HG03432 (cell line): ENCODE data around the gene PEAK3.

Experiments
- ATAC-seq: cut with Tn5 transposase; IDR thresholded peaks from one replicate; pipeline ENCODE4 v1.9.1; 2021; ENCODE audit warnings: mild to moderate bottlenecking, moderate library complexity; ENCODE audit not compliant: unreplicated experiment

The PEAK3 gene, protein sequence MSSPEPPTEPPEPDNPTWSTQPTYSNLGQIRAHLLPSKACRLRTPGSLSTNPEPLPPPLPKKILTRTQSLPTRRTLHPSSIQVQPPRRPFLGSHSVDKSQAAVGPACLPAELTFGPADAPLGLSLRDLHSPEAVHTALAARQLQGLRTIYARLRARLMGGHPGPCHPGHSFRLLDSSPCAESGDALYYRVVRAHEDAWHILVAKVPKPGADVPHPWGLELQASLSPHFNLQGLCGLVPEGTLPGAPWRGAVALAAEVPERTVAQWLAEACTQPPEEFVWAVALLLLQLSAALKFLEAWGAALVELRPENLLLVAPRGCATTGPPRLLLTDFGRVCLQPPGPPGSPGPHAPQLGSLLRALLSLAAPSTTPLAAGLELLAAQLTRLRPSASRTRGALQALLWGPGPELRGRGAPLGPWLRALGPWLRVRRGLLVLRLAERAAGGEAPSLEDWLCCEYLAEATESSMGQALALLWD

DNA sequence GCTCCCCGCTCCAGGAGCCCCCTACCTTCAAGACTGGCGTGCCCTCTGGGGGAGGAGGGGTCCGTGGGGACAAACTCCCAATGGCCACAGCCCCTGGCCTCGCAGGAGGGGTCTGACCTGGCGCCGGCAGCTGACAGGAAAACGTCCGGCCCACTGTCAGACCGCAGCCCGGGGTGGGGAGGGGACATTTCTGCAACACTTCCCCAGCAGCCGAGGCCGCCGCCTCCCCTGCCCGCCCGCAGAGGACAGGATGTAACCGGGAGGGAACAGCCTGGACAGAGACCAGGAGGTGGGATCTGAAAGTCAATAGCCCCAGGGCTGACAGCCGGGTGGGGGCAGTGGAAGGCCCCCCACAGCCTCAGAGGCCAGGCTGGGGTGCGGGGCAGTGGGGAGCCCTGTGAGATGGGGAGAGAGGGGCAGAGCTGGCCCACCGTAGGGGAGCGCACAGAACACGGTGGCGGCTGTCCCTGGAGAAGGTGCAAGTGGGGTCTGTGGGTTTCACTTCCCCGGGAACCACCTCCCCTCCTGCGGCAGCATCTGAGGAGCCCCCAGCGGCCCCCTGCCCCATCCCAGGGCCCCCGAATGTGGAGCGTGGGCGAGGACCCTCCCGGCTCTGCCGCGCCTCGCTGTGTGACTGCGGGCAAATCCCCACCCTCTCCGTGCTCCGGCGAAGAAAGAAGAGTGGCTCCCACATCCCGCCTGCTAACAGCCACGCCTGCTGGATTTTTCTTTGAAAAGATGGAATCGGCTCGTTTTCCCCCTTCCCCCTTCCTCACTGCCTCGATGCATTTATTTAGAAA, at the start of gene PEAK3:
TSS of gene PEAK3 (minus strand) at position 114 of the 800 bp plus-strand sequence. CDS start 1,244 bp downstream, outside the sequence.
- no peak for ATAC-seq

- ATAC-seq: no peak
Observed at GRCh38 chr19:2330632-2331284, 48.8 kb upstream of the PEAK3 start.

DNA sequence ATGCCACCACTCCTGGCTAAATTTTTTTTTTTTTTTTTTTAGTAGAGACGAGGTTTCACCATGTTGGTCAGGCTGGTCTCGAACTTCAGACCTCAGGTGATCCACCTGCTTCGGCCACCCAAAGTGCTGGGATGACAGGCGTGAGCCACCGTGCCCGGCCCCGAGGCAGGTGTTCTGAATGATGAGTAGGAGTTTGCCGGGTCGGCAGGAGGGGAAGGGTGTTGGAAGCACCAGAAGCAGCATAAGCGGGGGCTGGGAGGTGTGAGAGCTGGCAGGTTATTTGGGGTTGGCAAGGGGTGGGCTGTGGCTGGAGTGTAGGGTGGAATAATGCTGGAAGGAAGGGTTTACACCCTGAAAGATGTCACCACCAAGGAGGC, 48.3 kb upstream of the PEAK3 start:
- ATAC-seq: no peak

DNA sequence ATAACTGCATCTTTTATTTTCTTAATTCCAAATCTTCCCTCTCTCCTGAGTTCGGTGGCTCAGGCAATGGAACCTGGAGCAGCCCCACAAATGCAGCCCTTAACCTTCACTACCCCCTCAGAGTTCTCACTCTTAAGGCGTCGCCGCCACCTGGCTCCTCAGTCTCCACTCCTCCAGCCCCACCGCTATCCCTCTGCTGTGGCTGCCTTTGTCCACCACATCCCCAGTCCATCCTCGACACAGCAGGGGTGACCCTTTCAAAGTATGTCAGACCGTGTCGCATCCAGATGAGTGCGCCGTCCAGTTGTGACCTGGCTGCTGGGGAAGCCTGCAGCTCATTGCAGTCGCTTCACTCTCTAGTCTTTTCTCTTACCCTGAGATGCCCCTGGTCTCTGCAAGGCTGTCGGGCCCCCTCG, 47.5 kb upstream of the PEAK3 start:
- no peak for ATAC-seq

GRCh38 chr19:2329149-2329478, 47.1 kb upstream of the PEAK3 start:
- peak; percentile 14 for ATAC-seq

GRCh38 chr19:2328401-2329148, 46.6 kb upstream of the PEAK3 start, which contains the start of the genes LSM7 and SPPL2B:
TSS of gene LSM7 (minus strand) at chr19:2328586. CDS start at chr19:2328566, 20 bp downstream.
TSS of gene SPPL2B (plus strand) at chr19:2328684. CDS start at chr19:2328710, 26 bp downstream.
- peak; percentile 69 for ATAC-seq

- no peak for ATAC-seq
Observed at GRCh38 chr19:2327773-2328400, 45.9 kb upstream of the PEAK3 start.

GRCh38 chr19:2326699-2327360, 44.9 kb upstream of the PEAK3 start:
- no peak for ATAC-seq

DNA sequence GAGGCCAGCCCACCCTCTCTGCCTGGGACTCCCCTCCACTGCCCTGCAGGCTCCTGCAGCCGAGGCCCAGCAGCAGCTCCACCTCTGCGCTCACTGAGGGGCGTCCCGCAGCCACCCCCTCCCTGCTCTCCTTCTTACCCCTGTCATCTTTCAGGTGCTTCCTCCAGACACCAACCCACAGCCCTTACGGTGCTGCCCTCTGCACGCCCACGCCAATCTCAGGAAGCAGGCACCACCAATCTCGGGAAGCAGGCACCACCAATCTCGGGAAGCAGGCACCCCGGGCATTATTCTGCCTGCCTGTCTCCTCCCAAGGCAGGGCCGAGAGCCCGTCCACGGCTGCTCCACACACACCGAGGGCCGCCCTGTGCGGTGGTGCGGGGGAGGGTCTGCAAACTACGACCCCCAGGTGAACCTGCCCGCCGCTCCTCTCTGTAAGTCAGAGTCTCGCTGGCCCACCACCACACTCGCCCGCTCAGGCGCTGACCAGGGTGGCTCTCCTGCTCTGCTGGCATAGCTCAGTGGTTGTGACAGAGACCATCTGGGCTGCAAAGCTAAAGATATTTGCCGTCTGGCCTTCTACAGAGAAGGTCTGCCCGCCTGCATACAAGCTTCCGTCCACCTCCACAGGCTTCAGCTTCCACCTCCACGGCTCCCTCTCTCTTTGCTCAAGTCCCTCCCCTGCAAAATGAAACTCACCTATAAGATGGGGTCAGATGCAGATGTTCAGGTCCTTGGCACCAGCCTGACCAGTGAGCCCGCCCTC, 43.5 kb upstream of the PEAK3 start:
- no peak for ATAC-seq

DNA sequence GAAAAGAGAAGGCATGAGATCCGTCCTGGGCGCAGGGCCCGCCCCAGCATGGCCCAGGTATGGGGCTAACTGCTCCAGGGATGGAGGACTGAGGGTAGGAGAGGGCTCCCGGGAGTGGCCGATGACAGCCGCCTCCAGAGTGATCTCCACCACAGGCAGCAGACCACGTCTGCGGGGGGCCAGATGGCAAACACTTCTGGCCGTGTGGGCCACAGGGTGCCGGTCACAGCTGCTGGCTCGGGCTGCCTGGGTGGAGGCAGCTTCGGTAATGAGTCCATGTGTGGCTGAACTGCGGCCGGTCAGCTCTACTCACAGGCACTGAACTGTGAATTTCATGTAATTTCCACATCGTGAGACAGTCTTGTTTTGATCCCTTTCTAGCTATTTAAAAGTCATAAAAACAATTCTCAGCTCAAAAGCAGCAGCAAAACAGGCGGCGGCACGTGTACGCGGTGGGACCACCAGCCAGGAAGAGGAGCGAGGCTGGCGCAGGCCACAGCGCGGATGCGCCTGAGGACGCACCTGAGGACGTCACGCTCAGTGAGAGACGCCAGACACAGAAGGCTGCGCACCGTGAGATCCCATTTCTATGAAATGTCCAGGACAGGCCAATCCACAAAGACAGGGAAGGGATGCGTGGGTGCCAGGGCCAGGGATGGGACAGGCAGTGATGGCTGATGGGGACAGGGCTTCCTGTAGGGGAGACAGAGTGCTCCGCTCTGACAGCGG, 42.4 kb upstream of the PEAK3 start:
- no peak for ATAC-seq

GRCh38 chr19:2323707-2324106, 41.7 kb upstream of the PEAK3 start:
- ATAC-seq: no peak

DNA sequence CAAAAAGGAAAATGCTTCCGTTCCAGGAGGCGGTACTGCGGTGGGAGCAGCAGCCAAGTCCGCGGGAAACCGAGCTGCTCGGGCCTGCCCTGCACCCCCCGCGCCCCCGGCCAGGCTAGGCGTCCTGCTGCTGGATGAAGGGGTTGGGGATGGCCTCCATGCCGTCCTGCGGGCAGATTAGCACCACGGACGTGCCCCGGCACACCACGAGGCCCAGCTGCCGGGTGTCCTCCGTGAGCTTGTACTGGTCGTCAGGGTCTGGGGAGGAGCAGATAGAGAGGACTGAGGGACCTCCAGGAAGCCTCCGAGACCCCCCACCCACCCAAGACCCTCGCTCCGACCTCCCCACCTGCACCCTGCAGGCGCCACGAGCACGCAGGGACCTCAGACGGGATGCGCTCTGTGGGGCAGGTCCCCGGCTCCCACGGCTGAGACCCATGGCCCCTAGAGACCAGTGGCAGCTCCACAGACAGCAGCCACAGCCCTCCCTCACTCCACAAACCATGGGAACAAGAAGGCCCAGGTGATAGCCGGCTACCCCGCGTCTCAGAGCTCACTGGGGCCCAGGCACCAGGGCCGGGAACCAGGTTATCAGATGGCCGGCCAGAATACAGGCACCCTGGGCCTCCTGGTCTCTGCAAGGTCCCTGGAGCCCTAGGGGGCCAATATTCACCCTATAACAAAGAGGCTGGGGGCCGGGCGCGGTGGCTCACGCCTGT, 39.7 kb upstream of the PEAK3 start:
- no peak for ATAC-seq

DNA sequence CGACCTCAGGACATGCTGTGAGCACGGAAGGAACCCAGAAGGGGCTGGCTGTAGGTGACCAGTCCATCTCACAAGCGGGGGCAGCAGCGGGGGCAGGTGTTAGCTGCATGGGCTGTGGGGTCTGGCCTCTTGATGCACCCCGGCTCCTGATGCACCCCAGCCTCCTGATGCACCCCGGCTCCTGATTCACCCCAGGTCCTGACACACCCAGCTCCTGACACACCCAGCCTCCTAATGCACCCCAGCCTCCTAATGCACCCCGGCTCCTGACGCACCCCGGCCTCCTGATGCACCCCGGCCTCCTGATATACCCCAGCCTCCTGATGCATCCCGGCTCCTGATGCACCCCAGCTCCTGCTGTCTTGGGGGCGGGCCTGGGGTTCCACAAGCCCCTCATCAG, 39.0 kb upstream of the PEAK3 start:
- ATAC-seq: no peak

DNA sequence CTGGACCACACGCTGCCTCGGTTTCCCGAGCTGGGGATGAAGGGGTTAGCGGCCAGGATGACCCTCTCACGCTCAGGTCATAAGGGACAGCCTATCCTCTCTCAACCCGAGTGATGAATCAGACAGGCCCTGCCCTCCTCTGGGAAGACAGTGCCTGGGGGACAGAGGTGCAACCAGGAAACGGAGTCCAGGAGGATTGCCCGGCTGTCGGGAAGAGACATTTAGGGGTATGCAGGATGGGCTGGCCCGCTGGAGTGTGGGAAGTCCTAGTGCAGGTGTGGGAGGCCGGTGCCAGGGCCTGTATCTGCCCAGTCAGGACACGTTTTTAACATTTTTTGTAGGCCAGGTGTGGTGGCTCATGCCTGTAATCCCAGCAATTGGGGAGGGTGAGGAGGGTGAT, 38.1 kb upstream of the PEAK3 start:
- no peak for ATAC-seq

GRCh38 chr19:2319551-2319950, 37.6 kb upstream of the PEAK3 start:
- ATAC-seq: no peak

DNA sequence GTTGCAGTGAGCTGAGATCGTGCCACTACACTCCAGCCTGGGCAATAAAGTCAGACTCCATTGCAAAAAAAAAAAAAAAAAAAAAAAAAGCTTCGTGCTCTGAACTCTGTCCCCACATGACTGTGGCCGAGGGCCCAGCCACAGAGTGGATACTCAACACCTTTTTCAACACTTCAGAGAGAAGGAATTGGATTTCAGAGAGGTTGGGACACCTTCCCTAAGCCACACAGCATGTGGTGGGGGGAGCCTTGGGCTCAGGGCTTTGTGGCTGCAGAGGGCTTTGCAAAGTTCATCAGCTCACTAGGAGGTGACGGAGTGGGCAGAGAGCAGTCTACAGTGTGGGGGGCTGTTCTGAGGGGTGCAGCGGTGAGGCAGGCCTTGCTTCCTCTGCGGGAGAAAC, 36.9 kb upstream of the PEAK3 start:
- no peak for ATAC-seq

- no peak for ATAC-seq
Observed at GRCh38 chr19:2317756-2318155, 35.8 kb upstream of the PEAK3 start.

DNA sequence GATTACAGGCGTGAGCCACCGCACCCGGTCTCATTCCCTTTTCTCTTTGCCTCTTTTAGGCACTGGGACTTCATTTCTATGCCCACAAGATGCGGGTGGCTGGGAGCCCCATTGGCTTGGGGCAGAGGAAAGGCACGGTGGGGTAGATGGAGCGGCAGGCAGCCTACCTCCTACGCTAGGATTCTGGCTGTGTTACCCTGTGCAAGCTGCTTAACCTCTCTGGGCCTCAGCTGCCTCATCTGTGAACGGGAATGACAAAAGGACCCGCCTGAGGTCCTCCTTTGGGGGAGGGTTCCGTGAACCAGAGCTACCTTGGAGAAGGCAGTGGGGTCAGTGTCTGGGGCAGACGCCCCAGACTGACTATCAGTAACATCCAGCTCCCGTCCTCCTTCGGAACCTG, 35.3 kb upstream of the PEAK3 start:
- ATAC-seq: no peak
